Measurements from ENCODE around the gene BMERB1.
"Not testable (repeated sequence)": the region's sequence is repeated elsewhere in the genome, so short reads cannot be mapped to it uniquely, and the experiment has no call there.

BMERB1 gene

DNA sequence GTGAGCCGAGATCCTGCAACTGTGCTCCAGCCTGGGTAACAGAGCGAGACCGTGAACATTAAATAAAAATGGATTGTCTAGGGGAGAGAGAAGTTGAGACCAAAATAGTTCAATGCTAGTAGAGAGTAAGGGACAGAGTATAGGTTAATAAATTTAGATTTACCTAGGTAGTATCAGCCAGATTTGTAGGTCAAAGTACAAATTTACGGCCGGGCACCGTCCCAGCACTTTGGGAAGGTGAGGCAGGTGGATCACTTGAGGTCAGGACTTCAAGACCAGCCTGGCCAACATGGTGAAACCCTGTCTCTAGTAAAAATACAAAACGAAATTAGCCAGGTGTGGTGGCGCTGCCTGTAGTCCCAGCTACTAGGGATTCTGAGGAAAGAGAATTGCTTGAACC lies 12.2 kb upstream of the BMERB1 start:
- no peak overlapping the region for H3K4me3 ChIP-seq (ENCODE audit: low read depth, low read length)
- TF ChIP-seq, protein P1, sequence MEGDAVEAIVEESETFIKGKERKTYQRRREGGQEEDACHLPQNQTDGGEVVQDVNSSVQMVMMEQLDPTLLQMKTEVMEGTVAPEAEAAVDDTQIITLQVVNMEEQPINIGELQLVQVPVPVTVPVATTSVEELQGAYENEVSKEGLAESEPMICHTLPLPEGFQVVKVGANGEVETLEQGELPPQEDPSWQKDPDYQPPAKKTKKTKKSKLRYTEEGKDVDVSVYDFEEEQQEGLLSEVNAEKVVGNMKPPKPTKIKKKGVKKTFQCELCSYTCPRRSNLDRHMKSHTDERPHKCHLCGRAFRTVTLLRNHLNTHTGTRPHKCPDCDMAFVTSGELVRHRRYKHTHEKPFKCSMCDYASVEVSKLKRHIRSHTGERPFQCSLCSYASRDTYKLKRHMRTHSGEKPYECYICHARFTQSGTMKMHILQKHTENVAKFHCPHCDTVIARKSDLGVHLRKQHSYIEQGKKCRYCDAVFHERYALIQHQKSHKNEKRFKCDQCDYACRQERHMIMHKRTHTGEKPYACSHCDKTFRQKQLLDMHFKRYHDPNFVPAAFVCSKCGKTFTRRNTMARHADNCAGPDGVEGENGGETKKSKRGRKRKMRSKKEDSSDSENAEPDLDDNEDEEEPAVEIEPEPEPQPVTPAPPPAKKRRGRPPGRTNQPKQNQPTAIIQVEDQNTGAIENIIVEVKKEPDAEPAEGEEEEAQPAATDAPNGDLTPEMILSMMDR (IDR thresholded peaks at IDR 0.05; ENCODE audit: low read depth, low read length): no peak

DNA sequence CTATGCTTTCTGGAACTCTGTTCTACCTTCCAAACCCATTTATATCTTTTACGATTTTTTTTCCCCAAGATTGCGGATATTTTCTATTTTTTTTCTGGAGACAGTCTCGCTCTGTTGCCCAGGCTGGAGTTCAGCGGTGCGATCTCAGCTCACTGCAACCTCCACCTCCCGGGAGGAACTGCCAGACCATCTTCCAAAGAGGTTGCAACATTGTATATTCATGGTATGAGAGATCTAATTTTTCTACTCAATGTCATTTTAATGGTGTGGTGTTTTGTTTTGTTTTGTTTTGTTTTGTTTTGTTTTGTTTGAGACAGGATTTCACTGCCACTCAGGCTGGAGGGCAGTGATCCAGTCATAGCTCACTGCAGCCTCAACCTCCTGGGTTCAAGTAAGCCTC lies 8.5 kb upstream of the BMERB1 start:
- TF ChIP-seq, protein P1 (IDR thresholded peaks at IDR 0.05; ENCODE audit: low read depth, low read length): no peak
- no peak overlapping the region for H3K4me3 ChIP-seq (ENCODE audit: low read depth, low read length)

DNA sequence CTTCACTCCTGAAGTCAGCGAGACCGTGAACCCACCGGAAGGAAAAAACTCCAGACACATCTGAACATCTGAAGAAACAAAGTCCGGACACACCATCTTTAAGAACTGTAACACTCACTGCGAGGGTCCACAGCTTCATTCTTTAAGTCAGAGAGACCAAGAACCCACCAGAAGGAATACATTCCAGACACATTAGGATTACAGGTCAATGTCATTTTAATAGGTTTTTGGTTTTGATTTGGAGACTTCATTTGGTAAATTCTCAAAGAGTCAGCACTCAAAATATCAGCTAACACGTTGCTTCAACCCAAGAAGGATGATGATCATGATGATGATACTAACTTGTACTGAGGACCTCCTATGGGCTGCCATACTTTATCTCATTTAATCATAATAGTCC lies 7.6 kb upstream of the BMERB1 start:
- H3K4me3 ChIP-seq (ENCODE audit: low read depth, low read length): no peak overlapping the region
- TF ChIP-seq, protein P1 (IDR thresholded peaks at IDR 0.05; ENCODE audit: low read depth, low read length): no peak

DNA sequence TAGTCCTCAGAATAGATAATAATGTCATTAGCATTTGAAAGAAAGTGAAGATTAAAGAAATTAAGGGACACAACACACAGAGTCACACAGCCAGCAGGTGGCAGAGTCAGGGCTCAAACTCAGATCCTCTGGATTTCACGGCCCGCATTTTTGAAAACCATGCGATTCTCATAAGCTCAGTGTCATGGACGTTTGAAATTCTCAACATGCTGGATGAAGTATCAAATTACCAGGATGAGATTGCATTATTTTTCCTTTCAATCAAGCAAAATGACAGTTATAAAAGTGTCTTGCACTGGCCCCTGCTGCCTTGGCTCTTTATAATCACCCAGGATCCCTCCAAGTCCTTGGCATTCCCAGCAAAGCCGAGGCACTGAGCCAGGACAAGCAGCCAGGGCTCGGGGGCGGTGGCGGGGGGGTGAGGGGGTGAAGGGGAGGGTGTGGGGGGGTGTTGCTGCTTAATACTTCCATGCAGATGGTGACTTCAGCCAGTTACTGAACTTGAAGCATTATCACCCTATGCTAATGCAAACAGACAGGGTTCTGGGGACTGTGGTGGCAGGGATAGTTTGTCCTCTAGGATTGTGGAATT lies 6.6 kb upstream of the BMERB1 start:
- TF ChIP-seq, protein P1 (IDR thresholded peaks at IDR 0.05; ENCODE audit: low read depth, low read length): peak; percentile 58
- H3K4me3 ChIP-seq (ENCODE audit: low read depth, low read length): peak overlapping the region; percentile 14; the same call in 1 of the 2 replicates

DNA sequence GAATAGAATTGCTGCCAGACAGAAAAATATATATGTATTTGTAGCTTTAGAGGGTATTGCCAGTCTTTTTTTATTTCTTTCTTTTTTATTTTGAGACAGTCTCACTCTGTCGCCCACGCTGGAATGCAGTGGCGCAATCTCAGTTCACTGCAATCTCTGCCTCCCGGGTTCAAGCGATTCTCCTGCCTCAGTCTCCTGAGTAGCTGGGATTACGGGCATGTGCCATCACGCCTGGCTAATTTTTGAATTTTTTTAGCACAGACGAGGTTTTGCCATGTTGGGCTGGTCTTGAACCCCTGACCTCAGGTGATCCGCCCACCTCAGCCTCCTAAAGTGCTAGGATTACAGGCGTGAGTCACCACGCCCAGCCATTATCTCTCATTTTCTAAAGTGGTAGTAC lies 3.5 kb upstream of the BMERB1 start:
- H3K4me3 ChIP-seq (ENCODE audit: low read depth, low read length): not testable (repeated sequence)

DNA sequence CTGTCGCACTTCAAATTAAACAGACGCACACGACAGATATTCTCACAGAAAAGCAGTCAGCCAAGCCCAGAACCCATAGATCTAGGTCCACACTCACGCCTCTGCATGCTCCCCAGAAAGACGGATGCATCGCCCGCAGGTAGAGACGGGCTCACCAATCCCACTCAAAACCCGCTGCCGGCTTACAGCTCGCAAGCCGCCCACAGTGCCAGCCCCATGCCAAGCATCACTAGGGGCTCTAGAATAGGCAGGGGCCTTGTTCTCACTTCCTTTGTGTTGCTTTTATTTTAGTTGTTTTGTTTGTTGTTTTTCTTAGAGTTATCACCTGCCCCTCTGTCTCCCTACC lies 336 bp upstream of the BMERB1 start:
- TF ChIP-seq, protein P1 (IDR thresholded peaks at IDR 0.05; ENCODE audit: low read depth, low read length): no peak
- peak overlapping the region; percentile 68 for H3K4me3 ChIP-seq (ENCODE audit: low read depth, low read length)

DNA sequence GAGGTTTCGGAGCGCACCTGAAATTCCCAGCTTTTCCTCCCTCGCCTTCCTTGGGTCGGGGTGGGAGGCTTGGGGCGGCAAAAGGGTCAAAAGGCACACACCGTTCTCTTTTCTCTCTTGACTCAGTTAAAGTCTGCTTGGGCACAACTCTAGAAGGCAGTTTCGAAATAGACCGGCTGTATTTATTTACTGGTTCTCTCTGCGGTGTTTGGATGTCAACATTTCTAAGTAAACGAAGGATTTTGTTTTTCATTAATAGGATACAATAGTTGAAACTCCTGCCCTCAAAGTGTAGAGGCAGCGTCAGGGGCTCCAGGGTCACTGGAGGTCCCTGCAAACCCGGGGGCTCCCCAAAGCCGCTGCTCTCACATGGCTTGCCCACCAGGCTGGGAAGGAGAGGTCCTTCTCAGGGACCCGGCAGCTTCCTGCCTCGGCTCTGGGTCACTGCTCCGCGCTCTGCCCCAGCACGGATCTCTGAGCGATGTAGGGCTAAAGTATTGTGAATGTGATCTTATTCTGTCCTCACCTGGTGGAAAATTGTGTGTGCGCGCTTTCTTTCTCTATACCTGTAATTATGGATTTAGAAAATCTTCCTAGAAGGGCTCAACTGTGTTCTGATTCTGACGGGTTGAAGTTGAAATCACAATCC lies 952 bp downstream of the BMERB1 start:
- H3K4me3 ChIP-seq (ENCODE audit: low read depth, low read length): peak overlapping the region; percentile 68
- TF ChIP-seq, protein P1 (IDR thresholded peaks at IDR 0.05; ENCODE audit: low read depth, low read length): no peak

DNA sequence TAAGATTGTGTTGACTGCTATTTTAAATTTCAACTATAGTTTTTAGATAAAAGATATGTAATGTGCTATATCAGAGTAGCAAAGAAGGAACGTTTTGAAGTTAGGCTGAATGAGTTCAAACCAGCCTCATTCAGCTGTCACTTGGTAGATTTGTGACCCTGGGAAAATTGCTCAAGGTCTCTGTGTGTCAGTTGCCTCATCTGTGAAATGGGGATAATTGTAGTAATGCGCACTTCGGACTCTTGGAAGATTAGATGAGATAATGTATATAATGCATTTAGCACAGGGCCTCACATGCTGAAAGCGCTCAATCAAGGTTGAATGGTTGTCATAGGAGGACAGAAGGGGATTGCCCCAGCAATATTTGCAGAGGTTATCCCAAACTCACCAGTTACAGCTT lies 4.7 kb downstream of the BMERB1 start:
- TF ChIP-seq, protein P1 (IDR thresholded peaks at IDR 0.05; ENCODE audit: low read depth, low read length): no peak
- no peak overlapping the region for H3K4me3 ChIP-seq (ENCODE audit: low read depth, low read length)
